ENCODE results near the gene REM2.

REM2 gene

DNA sequence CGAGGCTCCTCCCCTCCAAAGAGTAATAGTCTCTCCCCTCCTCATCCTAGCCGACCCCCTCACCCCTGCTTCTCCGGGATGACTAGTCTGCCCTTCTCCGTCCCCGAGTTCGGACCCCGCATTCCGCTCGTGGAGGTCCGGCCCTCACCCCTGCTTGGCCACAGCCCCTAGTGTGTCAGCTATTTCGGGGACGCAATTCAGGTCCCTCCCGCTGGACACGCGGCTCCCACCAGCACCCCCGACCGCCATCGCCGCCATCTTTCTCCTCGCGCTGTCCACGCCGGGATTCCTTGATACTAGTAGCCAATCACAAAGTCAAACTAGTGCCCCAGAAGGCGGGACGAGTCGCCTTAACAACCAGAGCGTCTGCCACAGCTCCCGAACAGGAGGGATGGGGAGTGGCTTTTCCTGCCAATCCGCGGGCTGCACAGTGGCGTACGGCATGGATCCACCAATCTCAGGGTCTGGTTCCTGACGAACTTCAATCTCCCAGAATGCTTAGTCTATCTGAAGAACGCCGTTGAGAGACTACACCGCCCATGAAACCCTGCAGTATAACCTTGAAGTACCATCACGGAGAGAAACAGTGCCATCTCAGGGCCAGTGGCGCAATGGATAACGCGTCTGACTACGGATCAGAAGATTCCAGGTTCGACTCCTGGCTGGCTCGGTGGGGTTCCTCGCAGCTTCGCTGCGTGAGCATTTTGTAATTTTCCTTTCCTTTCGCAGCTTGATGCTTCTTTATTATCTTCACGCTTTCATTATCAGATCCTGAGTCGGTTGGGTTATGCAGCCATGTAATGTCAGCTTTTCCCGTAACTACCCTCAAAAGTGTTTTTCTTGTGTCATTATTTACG is 46.3 kb downstream of the REM2 start, which contains the start of gene PRMT5:
PRMT5 (minus strand) TSS at position 273 of the 857 bp plus-strand sequence; CDS start at position 258, 15 bp downstream.
- peak; percentile 100 for DNase-seq (ENCODE audit: low spot score)

DNA sequence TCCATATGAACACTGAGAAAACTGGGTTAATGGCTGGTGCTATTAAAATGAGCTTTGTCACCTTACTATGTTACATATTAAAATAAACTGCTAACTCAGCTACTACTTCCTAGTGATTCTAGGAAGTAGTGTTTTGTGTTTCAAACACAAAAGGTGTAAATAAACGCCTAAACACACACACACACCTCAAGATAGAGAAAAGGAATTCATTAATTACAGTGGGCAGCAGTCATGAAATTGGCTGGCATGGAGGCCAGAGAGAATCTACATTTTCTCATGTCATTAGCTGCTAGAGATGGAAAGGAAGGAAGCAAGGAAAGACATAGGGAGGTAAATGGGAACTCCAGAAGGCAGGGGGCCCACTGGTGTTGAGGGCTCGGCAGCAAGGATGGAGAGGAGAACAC is 46.9 kb downstream of the REM2 start:
- DNase-seq (ENCODE audit: low spot score): no peak

DNA sequence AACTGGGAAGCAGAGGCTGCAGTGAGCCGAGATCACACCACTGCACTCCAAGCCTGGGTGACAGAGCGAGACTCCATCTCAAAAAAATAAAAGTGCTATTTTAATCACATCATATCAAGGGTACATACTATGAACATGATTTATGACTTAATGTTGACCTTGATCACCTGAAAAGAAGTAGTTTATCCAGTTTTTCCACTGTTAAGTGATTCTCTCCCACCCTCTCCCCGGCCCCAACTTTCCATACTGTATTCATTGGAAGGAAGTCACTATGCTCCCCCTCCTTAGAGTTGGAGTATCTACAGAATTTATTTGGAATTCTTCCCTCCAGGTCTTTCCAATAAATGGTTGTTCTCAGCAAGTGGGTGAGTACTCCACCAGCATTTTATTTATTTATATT is 49.1 kb downstream of the REM2 start:
- no peak for DNase-seq (ENCODE audit: low spot score)

DNA sequence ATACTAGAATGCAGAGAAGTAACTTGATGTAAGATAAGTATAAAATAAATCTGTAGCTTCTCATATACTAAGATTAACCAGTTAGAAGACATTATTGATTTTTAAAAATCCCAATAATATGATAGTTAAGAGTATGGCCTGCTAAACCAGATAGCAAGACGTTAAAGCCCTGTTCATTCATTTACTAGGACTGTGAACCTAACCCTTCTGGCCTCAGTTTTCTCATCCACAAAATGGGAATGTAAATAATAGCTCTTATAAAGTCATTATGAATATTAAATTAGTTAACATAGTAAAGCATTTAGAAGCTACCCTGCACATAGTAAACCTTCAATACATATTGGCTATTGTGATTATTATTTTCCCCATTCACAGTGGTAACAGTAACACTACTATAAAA is 52.1 kb downstream of the REM2 start:
- no peak for DNase-seq (ENCODE audit: low spot score)
